Fibroblast of lung (primary cell): ENCODE results near the gene GABARAPL2. TPM values are rescaled to one million over a fixed set of nuclear protein-coding genes. Genes with fewer than 3 reads are reported as not detected.

Experiments
- DNase-seq, 2 donors: peaks; one replicate each; pipeline versions ENCODE4 v3.0.0 to v3.0.0-alpha.2; 2010; ENCODE audit warnings: low read depth in 2 of 2
- H2AFZ ChIP-seq: 2 replicates; pipeline ENCODE4 v1.5.1; 2012; ENCODE audit warnings: low read length, control low read depth, inconsistent platforms
- H3K27ac ChIP-seq: 2 replicates; pipeline ENCODE4 v1.5.1; 2011; ENCODE audit warnings: low read length, control low read depth; ENCODE audit not compliant: insufficient read depth
- H3K27me3 ChIP-seq: 2 replicates; pipeline ENCODE4 v1.5.1; 2011; ENCODE audit warnings: mild to moderate bottlenecking, low read length; ENCODE audit not compliant: control insufficient read depth, insufficient read depth
- H3K36me3 ChIP-seq: 2 replicates; pipeline ENCODE4 v1.5.1; 2011; ENCODE audit warnings: low read length; ENCODE audit not compliant: control insufficient read depth, insufficient read depth
- H3K4me1 ChIP-seq: 2 replicates; pipeline ENCODE4 v1.5.1; 2011; ENCODE audit warnings: low read length; ENCODE audit not compliant: control insufficient read depth, insufficient read depth; ENCODE audit errors: extremely low read depth
- H3K4me2 ChIP-seq: 2 replicates; pipeline ENCODE4 v1.5.1; 2011; ENCODE audit warnings: low read length, control low read depth; ENCODE audit not compliant: insufficient read depth; ENCODE audit errors: extremely low read depth
- H3K4me3 ChIP-seq, 4 experiments: fragments of 200-600 bp in 1 of 4; sonication (generic) in 1 of 4; replicated peaks in 1 of 4; 2 replicates each; pipeline ENCODE4 v1.5.1; 2011 to 2016; ENCODE audit warnings: low read length in 4 of 4, low read depth in 3 of 4, mild to moderate bottlenecking in 3 of 4, control low read depth in 2 of 4, inconsistent platforms in 1 of 4, mixed read lengths in 1 of 4; ENCODE audit not compliant: insufficient read depth in 1 of 4; ENCODE audit errors: control extremely low read depth in 1 of 4
- H3K79me2 ChIP-seq: 2 replicates; pipeline ENCODE4 v1.5.1; 2012; ENCODE audit warnings: mild to moderate bottlenecking, low read length, inconsistent platforms; ENCODE audit not compliant: control insufficient read depth, insufficient read depth
- H3K9ac ChIP-seq: 2 replicates; pipeline ENCODE4 v1.5.1; 2011; ENCODE audit warnings: mild to moderate bottlenecking, low read length, control low read depth; ENCODE audit not compliant: insufficient read depth
- H3K9me3 ChIP-seq: 2 replicates; pipeline ENCODE4 v1.5.1; 2012; ENCODE audit warnings: low read depth, low read length; ENCODE audit not compliant: control insufficient read depth, insufficient read depth
- H4K20me1 ChIP-seq: 2 replicates; pipeline ENCODE4 v1.5.1; 2011; ENCODE audit warnings: low read length; ENCODE audit not compliant: control insufficient read depth, insufficient read depth; ENCODE audit errors: extremely low read depth
- EZH2 ChIP-seq: IDR thresholded peaks from 2 replicates; pipeline ENCODE4 v1.5.1; 2012; ENCODE audit warnings: low read length, control low read depth, mild to moderate bottlenecking; ENCODE audit errors: missing control alignments
- polyA plus RNA-seq, 2 donors: library from polyadenylated mRNA; depleted of rRNA in 1 of 2; stranded (reverse) in 1 of 2; unstranded in 1 of 2; fragments of >200 nt; gene quantifications; 2 replicates each; pipeline ENCODE4 v1.2.1, GENCODE V29; 2011 to 2012; ENCODE audit warnings: missing spikeins in 1 of 2
- total RNA-seq: library from RNA; depleted of rRNA; stranded (reverse); fragments of >200 nt; gene quantifications from 2 replicates; pipeline ENCODE4 v1.2.1, GENCODE V29; 2014
- TF ChIP-seq, protein P1 (sequence below), 2 donors: IDR thresholded peaks in 1 of 2; conservative IDR thresholded peaks in 1 of 2; 1 replicate in 1 of 2; 2 replicates in 1 of 2; pipeline ENCODE4 v1.5.1; 2011 to 2012; ENCODE audit warnings: low read length in 2 of 2, control low read depth in 1 of 2, inconsistent platforms in 1 of 2, low read depth in 1 of 2, mild to moderate bottlenecking in 1 of 2

GABARAPL2 gene
- total and polyA plus RNA-seq, 2 donors (not counting 1 experiment from before 2014, with no cell fraction given): 37.3 to 159 TPM

DNA sequence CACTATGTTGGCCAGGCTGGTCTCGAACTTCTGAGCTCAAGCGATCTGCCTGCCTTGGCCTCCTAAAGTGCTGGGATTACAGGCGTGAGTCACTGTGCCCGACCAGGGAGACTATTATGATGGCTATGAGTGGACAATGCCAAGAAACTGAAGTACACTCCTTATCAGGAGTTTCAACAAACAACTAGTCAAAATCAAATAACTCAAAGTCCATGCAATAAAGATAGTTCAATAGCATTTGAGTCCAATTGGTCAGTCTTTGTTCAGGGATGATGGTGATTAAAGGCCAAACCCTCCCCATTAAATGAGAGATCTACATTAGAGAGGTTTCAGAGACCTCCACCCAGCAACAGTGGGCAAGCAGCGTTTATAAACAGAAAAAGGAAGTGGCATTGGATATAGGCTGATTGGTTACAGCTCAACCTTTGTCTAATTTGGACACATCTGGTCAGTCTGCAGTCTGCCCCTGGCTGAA lies 38.3 kb upstream of the GABARAPL2 start:
- TF ChIP-seq, protein P1, sequence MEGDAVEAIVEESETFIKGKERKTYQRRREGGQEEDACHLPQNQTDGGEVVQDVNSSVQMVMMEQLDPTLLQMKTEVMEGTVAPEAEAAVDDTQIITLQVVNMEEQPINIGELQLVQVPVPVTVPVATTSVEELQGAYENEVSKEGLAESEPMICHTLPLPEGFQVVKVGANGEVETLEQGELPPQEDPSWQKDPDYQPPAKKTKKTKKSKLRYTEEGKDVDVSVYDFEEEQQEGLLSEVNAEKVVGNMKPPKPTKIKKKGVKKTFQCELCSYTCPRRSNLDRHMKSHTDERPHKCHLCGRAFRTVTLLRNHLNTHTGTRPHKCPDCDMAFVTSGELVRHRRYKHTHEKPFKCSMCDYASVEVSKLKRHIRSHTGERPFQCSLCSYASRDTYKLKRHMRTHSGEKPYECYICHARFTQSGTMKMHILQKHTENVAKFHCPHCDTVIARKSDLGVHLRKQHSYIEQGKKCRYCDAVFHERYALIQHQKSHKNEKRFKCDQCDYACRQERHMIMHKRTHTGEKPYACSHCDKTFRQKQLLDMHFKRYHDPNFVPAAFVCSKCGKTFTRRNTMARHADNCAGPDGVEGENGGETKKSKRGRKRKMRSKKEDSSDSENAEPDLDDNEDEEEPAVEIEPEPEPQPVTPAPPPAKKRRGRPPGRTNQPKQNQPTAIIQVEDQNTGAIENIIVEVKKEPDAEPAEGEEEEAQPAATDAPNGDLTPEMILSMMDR (conservative IDR thresholded peaks at IDR 0.05 in 1 of 2, IDR thresholded peaks at IDR 0.05 in 1 of 2; ENCODE audit: low read depth in 1 of 2, low read length in 2 of 2): no peak
- no peak for TF ChIP-seq EZH2
- no peak overlapping the region for H2AFZ ChIP-seq
- H3K4me2 ChIP-seq: no peak overlapping the region
- no peaks in the 10 kb centered on the region for H4K20me1 ChIP-seq
- no peaks in the 10 kb centered on the region for H3K79me2 ChIP-seq
- DNase-seq: no peak
- no peaks in the 10 kb centered on the region for H3K9me3 ChIP-seq
- H3K9ac ChIP-seq: no peak overlapping the region
- no peaks in the 10 kb centered on the region for H3K27me3 ChIP-seq
- H3K4me3 ChIP-seq: no peak overlapping the region
- no peaks in the 10 kb centered on the region for H3K4me1 ChIP-seq
- no peak overlapping the region for H3K27ac ChIP-seq
- H3K36me3 ChIP-seq: no peaks in the 10 kb centered on the region

DNA sequence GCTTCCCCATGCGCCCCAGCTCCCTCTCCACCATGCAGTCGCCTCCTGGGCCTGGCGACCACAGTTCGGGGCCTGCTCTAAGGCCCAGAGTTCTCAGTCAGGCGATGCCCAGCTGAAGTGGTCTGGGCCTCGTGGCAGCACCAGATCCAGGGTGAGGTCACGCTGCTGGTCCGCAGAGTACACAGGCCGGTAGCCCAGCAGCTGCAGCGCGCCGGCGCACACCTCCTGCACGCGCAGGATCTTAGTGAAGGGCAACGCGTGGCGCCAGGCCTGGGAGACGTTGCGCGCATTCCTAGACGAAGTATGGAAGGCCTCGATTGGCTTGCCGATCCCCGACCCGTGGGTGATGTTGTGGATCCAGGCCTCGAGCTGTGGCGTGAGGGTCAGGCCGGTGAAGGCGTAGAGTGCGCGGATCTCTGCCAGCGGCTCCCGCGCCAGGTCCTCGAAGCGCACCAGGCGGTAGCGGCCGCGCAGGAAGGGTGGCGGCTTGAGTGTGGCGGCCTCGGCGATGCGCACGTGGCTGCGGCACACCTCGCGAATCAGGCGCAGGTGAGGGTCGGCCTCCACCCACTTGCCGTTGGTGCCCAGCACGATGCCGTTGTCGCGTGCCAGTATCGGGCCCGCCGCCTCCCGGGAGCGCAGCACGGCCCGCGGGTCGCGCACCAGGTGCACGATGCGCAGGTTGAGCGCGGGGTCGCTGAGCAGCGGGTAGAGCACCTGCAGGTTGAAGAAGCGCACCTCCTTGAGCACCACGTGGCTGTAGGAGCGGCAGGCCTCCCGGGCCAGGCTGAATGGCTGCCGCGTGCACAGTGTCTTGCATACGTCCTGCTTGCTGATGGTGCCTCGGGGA lies 36.9 kb upstream of the GABARAPL2 start:
- no peaks in the 10 kb centered on the region for H4K20me1 ChIP-seq
- no peak overlapping the region for H3K4me3 ChIP-seq

DNA sequence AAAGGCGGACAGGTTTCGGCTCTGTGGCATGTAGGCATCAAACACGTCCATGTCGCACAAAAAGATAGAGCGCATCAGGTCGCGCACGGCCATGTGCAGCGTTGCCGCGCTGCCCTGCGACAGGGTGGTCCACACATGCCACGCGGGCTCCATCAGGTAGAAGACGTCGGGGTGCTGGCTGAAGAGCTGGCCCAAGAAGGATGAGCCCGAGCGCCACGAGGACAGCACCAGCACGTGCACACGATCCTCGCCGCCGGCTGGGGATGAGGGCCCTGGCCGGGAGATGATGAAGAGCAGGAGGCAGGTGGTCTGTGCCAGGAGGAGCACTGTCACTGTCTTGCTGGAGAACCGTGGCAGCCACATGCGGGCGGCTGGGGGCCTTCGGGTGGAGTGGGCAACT lies 36.2 kb upstream of the GABARAPL2 start:
- no peak overlapping the region for H3K9ac ChIP-seq
- H4K20me1 ChIP-seq: no peaks in the 10 kb centered on the region
- no peaks in the 10 kb centered on the region for H3K79me2 ChIP-seq
- H2AFZ ChIP-seq: no peak overlapping the region
- H3K4me3 ChIP-seq: no peak overlapping the region
- no peaks in the 10 kb centered on the region for H3K36me3 ChIP-seq
- no peak overlapping the region for H3K4me2 ChIP-seq
- no peaks in the 10 kb centered on the region for H3K9me3 ChIP-seq
- no peak for DNase-seq
- H3K27me3 ChIP-seq: no peaks in the 10 kb centered on the region
- H3K4me1 ChIP-seq: no peaks in the 10 kb centered on the region
- TF ChIP-seq, protein P1 (conservative IDR thresholded peaks at IDR 0.05 in 1 of 2, IDR thresholded peaks at IDR 0.05 in 1 of 2; ENCODE audit: low read depth in 1 of 2, low read length in 2 of 2): no peak
- TF ChIP-seq EZH2: no peak
- no peak overlapping the region for H3K27ac ChIP-seq

More for the DNA sequence above, 36.9 kb upstream of the GABARAPL2 start:
- H3K27ac ChIP-seq: no peak overlapping the region
- no peaks in the 10 kb centered on the region for H3K4me1 ChIP-seq
- no peak for DNase-seq
- H3K9ac ChIP-seq: no peak overlapping the region
- no peaks in the 10 kb centered on the region for H3K9me3 ChIP-seq
- H3K27me3 ChIP-seq: no peaks in the 10 kb centered on the region
- no peak overlapping the region for H2AFZ ChIP-seq
- no peak for TF ChIP-seq EZH2
- TF ChIP-seq, protein P1 (conservative IDR thresholded peaks at IDR 0.05 in 1 of 2, IDR thresholded peaks at IDR 0.05 in 1 of 2; ENCODE audit: low read depth in 1 of 2, low read length in 2 of 2): no peak
- no peak overlapping the region for H3K4me2 ChIP-seq
- H3K79me2 ChIP-seq: no peaks in the 10 kb centered on the region
- no peaks in the 10 kb centered on the region for H3K36me3 ChIP-seq
